Measurements from ENCODE around the gene BLOC1S2.
"Not testable (repeated sequence)": the region's sequence is repeated elsewhere in the genome, so short reads cannot be mapped to it uniquely, and the experiment has no call there.

The BLOC1S2 gene

GRCh38 chr10:100293066-100293465 lies 6.6 kb upstream of the BLOC1S2 start:
- intact Hi-C loops (cut with DNase I): no loop called here
- no peak for DNase-seq

- DNase-seq; intact Hi-C loops (cut with DNase I): not testable (repeated sequence)
Measured at GRCh38 chr10:100292300-100292699, 5.8 kb upstream of the BLOC1S2 start.

GRCh38 chr10:100291356-100291755 lies 4.9 kb upstream of the BLOC1S2 start:
- DNase-seq: no peak
- intact Hi-C loops (cut with DNase I): no loop called here

GRCh38 chr10:100289641-100290040 lies 3.2 kb upstream of the BLOC1S2 start:
- no peak for DNase-seq
- intact Hi-C loops (cut with DNase I): loop anchor here (5.0 kb wide), 1 partner anchor 53 kb away; no protein-coding TSS in a partner anchor

- intact Hi-C loops (cut with DNase I): loop anchor here (5.0 kb wide), 1 partner anchor 54 kb away; no protein-coding TSS in a partner anchor
- no peak for DNase-seq
Measured at GRCh38 chr10:100288196-100288595, 1.7 kb upstream of the BLOC1S2 start.

- intact Hi-C loops (cut with DNase I): loop anchor here (5.0 kb wide), 1 partner anchor 55 kb away; no protein-coding TSS in a partner anchor
- DNase-seq: no peak
Measured at GRCh38 chr10:100287756-100288155, 1.3 kb upstream of the BLOC1S2 start.

GRCh38 chr10:100285326-100285725 lies 1.2 kb downstream of the BLOC1S2 start:
- peak in 1 of 10 donors; percentile 65 for DNase-seq
- intact Hi-C loops (cut with DNase I): loop anchor here (5.0 kb wide), 1 partner anchor 57 kb away; no protein-coding TSS in a partner anchor

GRCh38 chr10:100282907-100283306 lies 3.6 kb downstream of the BLOC1S2 start:
- no peak for DNase-seq
- intact Hi-C loops (cut with DNase I): no loop called here

- intact Hi-C loops (cut with DNase I); DNase-seq: not testable (repeated sequence)
Measured at GRCh38 chr10:100276971-100277370, 9.5 kb downstream of the BLOC1S2 start.

GRCh38 chr10:100267239-100268104 lies 19.0 kb downstream of the BLOC1S2 start, which contains the start of gene CWF19L1:
Gene CWF19L1 (minus strand): TSS chr10:100267638. CDS start chr10:100267593, 45 bp downstream.
- DNase-seq: peak; percentile 81 to 97 (median 86)
- intact Hi-C loops (cut with DNase I): loop anchor here (1.0 kb wide), 1 partner anchor 81 kb away; the partner anchor contains the start of gene ERLIN1

- DNase-seq: peak in 1 of 10 donors; percentile 58
- intact Hi-C loops (cut with DNase I): no loop called here
Measured at GRCh38 chr10:100265821-100266485, 20.5 kb downstream of the BLOC1S2 start.

- intact Hi-C loops (cut with DNase I): no loop called here
Measured at GRCh38 chr10:100254191-100254590, 32.3 kb downstream of the BLOC1S2 start.

GRCh38 chr10:100253041-100253440 lies 33.4 kb downstream of the BLOC1S2 start:
- intact Hi-C loops (cut with DNase I): no loop called here
- no peak for DNase-seq

More at GRCh38 chr10:100254191-100254590, 32.3 kb downstream of the BLOC1S2 start:
- no peak for DNase-seq

GRCh38 chr10:100248820-100249219 lies 37.7 kb downstream of the BLOC1S2 start:
- no peak for DNase-seq
- intact Hi-C loops (cut with DNase I): no loop called here

- no peak for DNase-seq
- intact Hi-C loops (cut with DNase I): no loop called here
Measured at GRCh38 chr10:100245484-100246220, 40.8 kb downstream of the BLOC1S2 start.

GRCh38 chr10:100239851-100240250 lies 46.6 kb downstream of the BLOC1S2 start:
- DNase-seq: no peak
- intact Hi-C loops (cut with DNase I): no loop called here

GRCh38 chr10:100238429-100238828 lies 48.1 kb downstream of the BLOC1S2 start:
- intact Hi-C loops (cut with DNase I): no loop called here

GRCh38 chr10:100232101-100232500 lies 54.4 kb downstream of the BLOC1S2 start:
- intact Hi-C loops (cut with DNase I): no loop called here
- no peak for DNase-seq

More at GRCh38 chr10:100238429-100238828, 48.1 kb downstream of the BLOC1S2 start:
- DNase-seq: no peak

- no peak for DNase-seq
- intact Hi-C loops (cut with DNase I): no loop called here
Measured at GRCh38 chr10:100229819-100230422, 56.6 kb downstream of the BLOC1S2 start.

GRCh38 chr10:100223879-100224278 lies 62.6 kb downstream of the BLOC1S2 start:
- no peak for DNase-seq
- intact Hi-C loops (cut with DNase I): no loop called here

All from posterior cingulate gyrus (tissue), 11 donors.